HUES6 (cell line): ENCODE results near the gene CTSE.

Experiments
- H3K27ac ChIP-seq: 2 replicates; pipeline ENCODE4 v1.7.0; 2013; ENCODE audit warnings: low read depth, mild to moderate bottlenecking, low read length, inconsistent platforms
- H3K27me3 ChIP-seq: 2 replicates; pipeline ENCODE4 v1.6.1; 2013; ENCODE audit warnings: low read length; ENCODE audit not compliant: control insufficient read depth, insufficient read depth
- H3K36me3 ChIP-seq: 2 replicates; pipeline ENCODE4 v1.6.1; 2013; ENCODE audit warnings: low read length; ENCODE audit not compliant: control insufficient read depth, insufficient read depth
- H3K4me1 ChIP-seq: 2 replicates; pipeline ENCODE4 v1.6.1; 2013; ENCODE audit warnings: low read length; ENCODE audit not compliant: control insufficient read depth, insufficient read depth
- H3K4me3 ChIP-seq: 2 replicates; pipeline ENCODE4 v1.5.1; 2013; ENCODE audit warnings: low read depth, low read length
- H3K9ac ChIP-seq: one replicate; pipeline ENCODE4 v1.6.1; 2013; ENCODE audit warnings: mild to moderate bottlenecking, low read length
- H3K9me3 ChIP-seq: 2 replicates; pipeline ENCODE4 v1.6.1; 2013; ENCODE audit warnings: low read depth, low read length; ENCODE audit not compliant: control insufficient read depth, insufficient read depth

CTSE gene

GRCh38 chr1:205988585-205988995 is 35.1 kb downstream of the CTSE start:
- no peak overlapping the region for H3K27ac ChIP-seq
- no peak overlapping the region for H3K9ac ChIP-seq
- H3K9me3 ChIP-seq, result no peaks in the 10 kb centered on the region
- H3K4me3 ChIP-seq, result no peak overlapping the region
- no peaks in the 10 kb centered on the region for H3K36me3 ChIP-seq
- H3K4me1 ChIP-seq, result no peaks in the 10 kb centered on the region
- no peaks in the 10 kb centered on the region; the same call in 1 of the 2 replicates for H3K27me3 ChIP-seq

GRCh38 chr1:205986861-205987260 is 36.8 kb downstream of the CTSE start:
- H3K27me3 ChIP-seq, result no peaks in the 10 kb centered on the region; the same call in 1 of the 2 replicates
- H3K4me1 ChIP-seq, result no peaks in the 10 kb centered on the region
- H3K36me3 ChIP-seq, result no peaks in the 10 kb centered on the region
- no peak overlapping the region for H3K27ac ChIP-seq
- no peak overlapping the region for H3K9ac ChIP-seq
- no peak overlapping the region for H3K4me3 ChIP-seq
- no peaks in the 10 kb centered on the region for H3K9me3 ChIP-seq

- Histone ChIP-seq H3K4me1 (no peaks in the 10 kb centered on the region), H3K27ac (no peak overlapping the region), H3K36me3 (no peaks in the 10 kb centered on the region), H3K9me3 (no peaks in the 10 kb centered on the region), H3K9ac (no peak overlapping the region), H3K27me3 (no peaks in the 10 kb centered on the region; the same call in 1 of the 2 replicates), H3K4me3 (no peak overlapping the region)
Observed at GRCh38 chr1:205986292-205986691, 37.4 kb downstream of the CTSE start.

- no peaks in the 10 kb centered on the region; the same call in 1 of the 2 replicates for H3K27me3 ChIP-seq
- no peaks in the 10 kb centered on the region for H3K9me3 ChIP-seq
- no peak overlapping the region for H3K27ac ChIP-seq
- H3K36me3 ChIP-seq, result no peaks in the 10 kb centered on the region
- H3K9ac ChIP-seq, result no peak overlapping the region
- H3K4me3 ChIP-seq, result no peak overlapping the region
- H3K4me1 ChIP-seq, result no peaks in the 10 kb centered on the region
Observed at GRCh38 chr1:205985330-205986005, 38.2 kb downstream of the CTSE start.

- Histone ChIP-seq H3K36me3 (no peaks in the 10 kb centered on the region), H3K27me3 (no peaks in the 10 kb centered on the region), H3K4me3 (no peak overlapping the region), H3K9me3 (no peaks in the 10 kb centered on the region), H3K27ac (no peak overlapping the region), H3K4me1 (no peaks in the 10 kb centered on the region), H3K9ac (no peak overlapping the region)
Observed at GRCh38 chr1:205983925-205984725, 39.6 kb downstream of the CTSE start.

GRCh38 chr1:205981257-205981656 is 42.4 kb downstream of the CTSE start:
- no peaks in the 10 kb centered on the region for H3K9me3 ChIP-seq
- no peak overlapping the region for H3K27ac ChIP-seq
- no peaks in the 10 kb centered on the region for H3K27me3 ChIP-seq
- no peak overlapping the region for H3K9ac ChIP-seq
- no peaks in the 10 kb centered on the region for H3K36me3 ChIP-seq
- H3K4me3 ChIP-seq, result no peak overlapping the region
- peaks cover 6% of the 10 kb centered on the region; the same call in 1 of the 2 replicates for H3K4me1 ChIP-seq

GRCh38 chr1:205980237-205980870 is 43.3 kb downstream of the CTSE start:
- no peaks in the 10 kb centered on the region for H3K27me3 ChIP-seq
- H3K9me3 ChIP-seq, result no peaks in the 10 kb centered on the region
- no peak overlapping the region for H3K9ac ChIP-seq
- H3K27ac ChIP-seq, result no peak overlapping the region
- H3K4me1 ChIP-seq, result peaks cover 6% of the 10 kb centered on the region; the same call in 1 of the 2 replicates
- H3K36me3 ChIP-seq, result no peaks in the 10 kb centered on the region
- H3K4me3 ChIP-seq, result no peak overlapping the region

- Histone ChIP-seq H3K36me3 (no peaks in the 10 kb centered on the region), H3K27me3 (no peaks in the 10 kb centered on the region), H3K9ac (no peak overlapping the region), H3K4me1 (peaks cover 6% of the 10 kb centered on the region; the same call in 1 of the 2 replicates), H3K9me3 (no peaks in the 10 kb centered on the region; the same call in 1 of the 2 replicates), H3K27ac (no peak overlapping the region), H3K4me3 (no peak overlapping the region)
Observed at GRCh38 chr1:205979301-205979700, 44.4 kb downstream of the CTSE start.

- H3K9me3 ChIP-seq, result peaks cover 4% of the 10 kb centered on the region; the same call in 1 of the 2 replicates
- no peaks in the 10 kb centered on the region for H3K27me3 ChIP-seq
- no peak overlapping the region for H3K27ac ChIP-seq
- H3K9ac ChIP-seq, result no peak overlapping the region
- no peak overlapping the region for H3K4me3 ChIP-seq
- H3K36me3 ChIP-seq, result no peaks in the 10 kb centered on the region
- peaks cover 6% of the 10 kb centered on the region; the same call in 1 of the 2 replicates for H3K4me1 ChIP-seq
Observed at GRCh38 chr1:205978676-205979075, 45.0 kb downstream of the CTSE start.

GRCh38 chr1:205977402-205978014 is 46.2 kb downstream of the CTSE start:
- H3K36me3 ChIP-seq, result no peaks in the 10 kb centered on the region
- H3K9ac ChIP-seq, result no peak overlapping the region
- peaks cover 6% of the 10 kb centered on the region; the same call in 1 of the 2 replicates for H3K4me1 ChIP-seq
- no peaks in the 10 kb centered on the region for H3K27me3 ChIP-seq
- H3K4me3 ChIP-seq, result no peak overlapping the region
- H3K9me3 ChIP-seq, result peaks cover 10% of the 10 kb centered on the region; the same call in 1 of the 2 replicates
- no peak overlapping the region for H3K27ac ChIP-seq
